KMS-11 (cell line): ENCODE results near the gene CHST12.

Experiments used
- H2AFZ ChIP-seq: fragments of 200-600 bp; sonication (generic); 2 replicates; pipeline ENCODE4 v1.6.1; 2016; ENCODE audit warnings: antibody characterized with exemption, mixed run types, low read depth
- H3K27ac ChIP-seq: fragments of 200-600 bp; sonication (generic); 2 replicates; pipeline ENCODE4 v1.6.1; 2016; ENCODE audit warnings: mild to moderate bottlenecking, mixed run types
- H3K27me3 ChIP-seq: fragments of 200-600 bp; sonication (generic); 2 replicates; pipeline ENCODE4 v1.6.1; 2017; ENCODE audit warnings: mild to moderate bottlenecking, low read depth, mixed run types, moderate library complexity; ENCODE audit not compliant: insufficient read depth
- H3K36me3 ChIP-seq: fragments of 200-600 bp; sonication (generic); 2 replicates; pipeline ENCODE4 v1.6.1; 2017; ENCODE audit warnings: mild to moderate bottlenecking, mixed run types; ENCODE audit not compliant: insufficient read depth
- H3K4me1 ChIP-seq: fragments of 200-600 bp; sonication (generic); 2 replicates; pipeline ENCODE4 v1.6.1; 2016; ENCODE audit warnings: mild to moderate bottlenecking, low read depth, mixed run types; ENCODE audit not compliant: poor library complexity, severe bottlenecking
- H3K4me2 ChIP-seq: fragments of 200-600 bp; sonication (generic); 2 replicates; pipeline ENCODE4 v1.7.0; 2016; ENCODE audit warnings: mild to moderate bottlenecking, mixed run types
- H3K4me3 ChIP-seq: fragments of 200-600 bp; sonication (generic); IDR thresholded peaks from 2 replicates; pipeline ENCODE4 v1.6.1; 2017; ENCODE audit warnings: low read depth, low read length, mixed read lengths; ENCODE audit not compliant: insufficient read depth
- H3K79me2 ChIP-seq: fragments of 200-600 bp; sonication (generic); 2 replicates; pipeline ENCODE4 v1.6.1; 2016; ENCODE audit warnings: low read depth, mixed run types; ENCODE audit not compliant: insufficient read depth
- H3K9ac ChIP-seq: fragments of 200-600 bp; sonication (generic); 2 replicates; pipeline ENCODE4 v1.6.1; 2016; ENCODE audit warnings: mild to moderate bottlenecking, mixed run types
- H4K20me1 ChIP-seq: fragments of 200-600 bp; sonication (generic); 2 replicates; pipeline ENCODE4 v1.6.1; 2016; ENCODE audit warnings: mild to moderate bottlenecking, mixed run types; ENCODE audit not compliant: insufficient read depth
- TF ChIP-seq, protein P1 (sequence below): fragments of 200-600 bp; sonication (generic); conservative IDR thresholded peaks from 2 replicates; pipeline ENCODE4 v1.6.1; 2017; ENCODE audit warnings: low read depth, mild to moderate bottlenecking, antibody characterized with exemption, low read length, moderate library complexity, mixed read lengths

The CHST12 gene

DNA sequence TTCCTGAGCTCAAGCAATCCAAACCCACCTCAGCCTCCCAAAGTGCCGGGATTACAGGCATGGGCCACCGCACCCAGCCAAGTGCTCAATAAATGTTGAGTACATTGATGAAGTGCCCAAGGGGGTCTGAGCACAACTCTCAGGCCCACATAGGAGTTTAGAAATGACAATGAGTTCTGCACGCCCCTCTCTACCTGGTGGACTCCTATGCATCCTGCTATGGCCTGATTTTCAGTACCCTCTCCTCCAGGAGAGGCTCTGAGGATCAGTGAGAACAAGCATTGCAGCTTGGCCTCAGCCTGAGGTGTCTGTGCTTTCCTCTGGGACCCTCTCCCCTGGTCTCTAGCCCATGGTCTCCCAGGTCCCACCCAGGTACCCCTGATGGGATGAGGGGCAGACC is 93.7 kb downstream of the CHST12 start:
- Histone ChIP-seq H3K27me3 (peaks cover 82% of the 10 kb centered on the region), H2AFZ (no peak overlapping the region), H3K4me2 (no peak overlapping the region), H3K4me1 (no peaks in the 10 kb centered on the region), H3K4me3 (no peak overlapping the region), H3K27ac (no peak overlapping the region), H3K79me2 (no peaks in the 10 kb centered on the region), H3K36me3 (no peaks in the 10 kb centered on the region), H4K20me1 (no peaks in the 10 kb centered on the region), H3K9ac (no peak overlapping the region)
- TF ChIP-seq, protein P1, sequence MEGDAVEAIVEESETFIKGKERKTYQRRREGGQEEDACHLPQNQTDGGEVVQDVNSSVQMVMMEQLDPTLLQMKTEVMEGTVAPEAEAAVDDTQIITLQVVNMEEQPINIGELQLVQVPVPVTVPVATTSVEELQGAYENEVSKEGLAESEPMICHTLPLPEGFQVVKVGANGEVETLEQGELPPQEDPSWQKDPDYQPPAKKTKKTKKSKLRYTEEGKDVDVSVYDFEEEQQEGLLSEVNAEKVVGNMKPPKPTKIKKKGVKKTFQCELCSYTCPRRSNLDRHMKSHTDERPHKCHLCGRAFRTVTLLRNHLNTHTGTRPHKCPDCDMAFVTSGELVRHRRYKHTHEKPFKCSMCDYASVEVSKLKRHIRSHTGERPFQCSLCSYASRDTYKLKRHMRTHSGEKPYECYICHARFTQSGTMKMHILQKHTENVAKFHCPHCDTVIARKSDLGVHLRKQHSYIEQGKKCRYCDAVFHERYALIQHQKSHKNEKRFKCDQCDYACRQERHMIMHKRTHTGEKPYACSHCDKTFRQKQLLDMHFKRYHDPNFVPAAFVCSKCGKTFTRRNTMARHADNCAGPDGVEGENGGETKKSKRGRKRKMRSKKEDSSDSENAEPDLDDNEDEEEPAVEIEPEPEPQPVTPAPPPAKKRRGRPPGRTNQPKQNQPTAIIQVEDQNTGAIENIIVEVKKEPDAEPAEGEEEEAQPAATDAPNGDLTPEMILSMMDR, result no peak

DNA sequence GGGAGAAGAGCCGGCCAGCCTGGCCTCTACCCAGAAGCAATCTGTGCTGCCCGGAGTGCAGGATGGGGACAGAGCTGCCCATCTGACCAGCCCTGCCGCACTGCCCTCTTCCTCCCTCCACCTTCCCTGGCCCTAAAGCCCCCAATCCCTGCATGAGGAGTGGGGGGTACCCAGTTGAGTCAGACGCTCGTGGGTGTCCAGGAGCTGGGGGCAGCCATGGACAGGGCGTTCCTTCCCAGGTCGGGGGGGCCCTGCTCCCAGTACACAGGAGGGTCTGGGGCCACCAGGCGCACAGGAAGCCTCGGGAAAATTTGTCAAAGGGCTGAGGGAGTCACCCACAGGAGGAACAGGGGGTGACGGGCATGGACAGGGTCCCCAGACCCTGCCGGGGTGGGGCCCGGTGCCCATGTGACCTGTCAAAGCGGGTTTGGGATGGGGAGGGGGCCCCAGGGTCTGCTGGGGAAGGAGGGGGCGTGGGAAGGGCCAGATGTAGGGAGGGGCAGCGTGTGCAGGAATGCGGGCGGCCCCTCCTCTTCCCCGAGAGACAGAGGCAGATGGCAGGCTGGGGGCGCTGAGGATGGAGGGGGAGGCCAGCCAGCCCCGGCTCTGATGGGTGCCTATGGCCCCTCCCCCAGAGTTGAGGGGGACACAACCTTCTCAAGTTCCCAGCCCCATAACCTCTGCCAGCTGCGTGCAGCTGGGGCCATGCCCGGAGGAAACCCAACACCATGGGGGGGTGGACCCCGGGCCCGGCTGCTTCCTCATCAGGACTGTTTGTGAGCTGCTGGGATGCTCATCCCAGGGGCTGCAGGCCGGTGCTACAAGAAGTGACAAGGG is 94.3 kb downstream of the CHST12 start:
- TF ChIP-seq, protein P1, result no peak
- no peak overlapping the region for H3K27ac ChIP-seq
- H3K4me3 ChIP-seq, result no peak overlapping the region

More for the DNA sequence above, 94.3 kb downstream of the CHST12 start:
- Histone ChIP-seq H3K79me2 (no peaks in the 10 kb centered on the region), H3K9ac (no peak overlapping the region), H3K4me2 (no peak overlapping the region), H4K20me1 (no peaks in the 10 kb centered on the region), H3K27me3 (peaks cover 81% of the 10 kb centered on the region), H3K36me3 (no peaks in the 10 kb centered on the region), H2AFZ (no peak overlapping the region), H3K4me1 (no peaks in the 10 kb centered on the region)
